GM10248 (cell line): ENCODE results near the gene OCIAD1.

Experiments used
- CTCF ChIA-PET: fragments of 300-600 bp; sonication (Branson Sonifier 250); formaldehyde crosslinking; extraction: SDS; loops from one replicate; lab custom pipeline; 2021; ENCODE audit warnings: antibody characterized with exemption; lab: Yijun Ruan, JAX
- POLR2A ChIA-PET: fragments of 350-650 bp; sonication (Branson Sonifier 250); formaldehyde crosslinking; extraction: SDS; loops from one replicate; lab custom pipeline; 2020; ENCODE audit warnings: antibody characterized with exemption; lab: Yijun Ruan, JAX
- DNase-seq: peaks from one replicate; pipeline ENCODE4 v3.0.0; 2012; ENCODE audit errors: extremely low spot score
- TF ChIP-seq, protein P1 (sequence below): IDR thresholded peaks from 2 replicates; pipeline ENCODE4 v1.5.1; 2012; ENCODE audit warnings: mild to moderate bottlenecking, low read depth; ENCODE audit errors: extremely low read depth, missing control alignments, control extremely low read depth

The OCIAD1 gene

DNA sequence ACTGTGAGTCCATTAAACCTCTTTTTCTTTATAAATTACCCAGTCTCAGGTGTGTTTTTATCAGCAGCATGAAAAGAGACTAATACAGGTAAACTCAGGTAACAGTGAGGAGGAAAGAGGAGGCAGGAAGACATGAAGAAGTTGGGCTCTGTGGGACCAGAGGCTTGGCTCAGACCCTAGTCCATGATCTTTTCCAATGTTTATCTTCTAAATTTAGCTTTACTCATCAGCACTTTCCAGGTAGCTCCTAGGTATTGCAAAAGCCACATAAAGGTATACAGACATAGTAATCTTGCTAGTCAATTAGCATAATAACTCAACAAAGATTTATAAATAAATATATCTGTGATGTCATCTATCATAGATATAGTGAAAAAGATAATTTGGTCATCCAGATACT lies 39.6 kb upstream of the OCIAD1 start:
- ChIA-PET CTCF (interaction anchor here (1.2 to 2.1 kb wide), 2 partner anchors 10 kb away, joined by 5 to 6 read pairs; no protein-coding TSS in a partner anchor), POLR2A (no interaction called here)
- TF ChIP-seq, protein P1, sequence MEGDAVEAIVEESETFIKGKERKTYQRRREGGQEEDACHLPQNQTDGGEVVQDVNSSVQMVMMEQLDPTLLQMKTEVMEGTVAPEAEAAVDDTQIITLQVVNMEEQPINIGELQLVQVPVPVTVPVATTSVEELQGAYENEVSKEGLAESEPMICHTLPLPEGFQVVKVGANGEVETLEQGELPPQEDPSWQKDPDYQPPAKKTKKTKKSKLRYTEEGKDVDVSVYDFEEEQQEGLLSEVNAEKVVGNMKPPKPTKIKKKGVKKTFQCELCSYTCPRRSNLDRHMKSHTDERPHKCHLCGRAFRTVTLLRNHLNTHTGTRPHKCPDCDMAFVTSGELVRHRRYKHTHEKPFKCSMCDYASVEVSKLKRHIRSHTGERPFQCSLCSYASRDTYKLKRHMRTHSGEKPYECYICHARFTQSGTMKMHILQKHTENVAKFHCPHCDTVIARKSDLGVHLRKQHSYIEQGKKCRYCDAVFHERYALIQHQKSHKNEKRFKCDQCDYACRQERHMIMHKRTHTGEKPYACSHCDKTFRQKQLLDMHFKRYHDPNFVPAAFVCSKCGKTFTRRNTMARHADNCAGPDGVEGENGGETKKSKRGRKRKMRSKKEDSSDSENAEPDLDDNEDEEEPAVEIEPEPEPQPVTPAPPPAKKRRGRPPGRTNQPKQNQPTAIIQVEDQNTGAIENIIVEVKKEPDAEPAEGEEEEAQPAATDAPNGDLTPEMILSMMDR: no peak
- DNase-seq: no peak

DNA sequence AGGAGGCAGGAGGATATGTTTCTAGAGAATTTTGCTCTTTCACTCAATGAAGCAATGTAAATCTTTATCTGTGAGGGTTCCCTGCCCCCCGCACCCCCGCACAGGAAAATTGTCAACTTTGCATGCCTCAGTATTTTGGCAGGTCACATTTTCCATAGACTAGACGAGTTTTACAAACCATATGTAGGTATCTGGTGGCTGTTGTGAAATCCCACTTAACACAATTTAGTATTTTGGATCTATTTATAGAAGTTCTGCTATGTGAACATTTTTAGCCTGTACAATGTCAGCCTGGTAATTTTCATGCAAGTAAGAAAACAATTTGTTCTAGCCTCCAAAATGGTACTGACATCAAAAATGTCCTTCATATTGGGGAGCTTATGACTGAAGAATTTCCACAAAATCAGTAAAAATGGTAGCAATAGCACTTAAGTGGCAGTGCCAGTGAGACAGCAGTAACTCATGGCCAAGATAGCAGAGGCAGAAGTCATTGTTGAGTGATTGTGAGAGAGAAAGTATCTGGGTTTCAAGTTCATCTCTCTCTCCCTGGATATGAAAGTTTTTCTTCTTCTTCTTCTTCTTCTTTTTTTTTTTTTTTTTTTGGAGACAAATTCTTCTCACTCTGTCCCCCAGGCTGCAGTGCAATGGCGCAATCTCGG lies 38.4 kb upstream of the OCIAD1 start:
- CTCF ChIA-PET: interaction anchor here (0.7 to 2.1 kb wide), 2 partner anchors 11 to 22 kb away, joined by 3 to 6 read pairs; no protein-coding TSS in a partner anchor
- DNase-seq: no peak
- TF ChIP-seq, protein P1: no peak
- POLR2A ChIA-PET: no interaction called here

DNA sequence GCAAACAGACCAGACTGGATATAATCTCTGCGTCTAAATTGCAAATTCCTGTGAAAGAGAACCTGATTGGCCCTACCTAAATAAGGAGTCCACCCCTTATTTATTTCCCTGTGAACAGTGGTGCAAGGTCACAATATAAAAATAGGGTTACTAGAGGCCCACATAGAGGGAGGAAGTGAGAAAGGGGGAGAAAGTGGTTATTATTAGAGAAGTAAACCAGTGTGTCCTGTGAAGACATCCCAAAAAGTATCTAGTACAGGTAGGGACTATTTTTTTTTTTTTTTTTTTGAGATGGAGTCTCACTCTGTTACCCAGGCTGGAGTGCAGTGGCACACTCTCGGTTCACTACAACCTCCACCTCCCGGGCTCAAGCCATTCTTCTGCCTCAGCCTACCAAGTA lies 35.8 kb upstream of the OCIAD1 start:
- CTCF ChIA-PET: no interaction called here
- TF ChIP-seq, protein P1: no peak
- POLR2A ChIA-PET: no interaction called here
- DNase-seq: no peak

DNA sequence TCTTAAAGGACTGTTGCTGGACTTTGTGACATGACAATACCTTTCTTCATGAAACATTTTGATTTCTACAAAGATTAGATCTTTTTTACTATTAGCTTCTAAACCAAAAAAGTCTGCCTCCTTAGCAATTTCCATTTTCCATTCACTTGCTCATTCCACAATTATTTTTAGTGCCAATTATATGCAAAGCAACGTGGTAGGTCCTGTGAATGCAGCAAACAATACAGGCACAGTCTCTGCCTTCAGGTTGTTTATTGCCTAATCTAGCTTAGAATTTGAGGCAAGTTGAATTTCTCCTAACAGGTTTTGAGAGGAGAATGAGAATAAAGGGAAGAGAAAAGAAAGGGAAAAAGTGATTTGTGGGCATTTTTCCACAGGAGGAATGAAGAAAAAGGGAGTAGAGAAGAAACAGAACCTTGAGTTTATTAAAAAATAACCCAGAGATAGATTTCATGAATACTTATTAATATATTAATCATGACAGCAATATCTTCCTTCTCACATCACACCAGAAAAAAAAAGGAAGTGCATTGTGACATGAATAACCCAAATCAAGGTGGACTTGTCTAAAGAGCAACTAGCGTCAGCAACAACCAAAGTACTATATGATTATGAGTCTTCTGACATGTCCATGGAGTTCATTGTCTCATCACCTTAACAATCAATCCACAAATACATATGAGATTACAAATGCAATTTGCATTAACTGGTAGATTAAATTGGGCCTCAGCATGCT lies 34.5 kb upstream of the OCIAD1 start:
- CTCF ChIA-PET: interaction anchor here (1.3 to 2.2 kb wide), 2 partner anchors 9 to 16 kb away, joined by 3 to 5 read pairs; partner anchors contain the start of gene FRYL
- POLR2A ChIA-PET: no interaction called here
- TF ChIP-seq, protein P1: no peak
- DNase-seq: no peak

DNA sequence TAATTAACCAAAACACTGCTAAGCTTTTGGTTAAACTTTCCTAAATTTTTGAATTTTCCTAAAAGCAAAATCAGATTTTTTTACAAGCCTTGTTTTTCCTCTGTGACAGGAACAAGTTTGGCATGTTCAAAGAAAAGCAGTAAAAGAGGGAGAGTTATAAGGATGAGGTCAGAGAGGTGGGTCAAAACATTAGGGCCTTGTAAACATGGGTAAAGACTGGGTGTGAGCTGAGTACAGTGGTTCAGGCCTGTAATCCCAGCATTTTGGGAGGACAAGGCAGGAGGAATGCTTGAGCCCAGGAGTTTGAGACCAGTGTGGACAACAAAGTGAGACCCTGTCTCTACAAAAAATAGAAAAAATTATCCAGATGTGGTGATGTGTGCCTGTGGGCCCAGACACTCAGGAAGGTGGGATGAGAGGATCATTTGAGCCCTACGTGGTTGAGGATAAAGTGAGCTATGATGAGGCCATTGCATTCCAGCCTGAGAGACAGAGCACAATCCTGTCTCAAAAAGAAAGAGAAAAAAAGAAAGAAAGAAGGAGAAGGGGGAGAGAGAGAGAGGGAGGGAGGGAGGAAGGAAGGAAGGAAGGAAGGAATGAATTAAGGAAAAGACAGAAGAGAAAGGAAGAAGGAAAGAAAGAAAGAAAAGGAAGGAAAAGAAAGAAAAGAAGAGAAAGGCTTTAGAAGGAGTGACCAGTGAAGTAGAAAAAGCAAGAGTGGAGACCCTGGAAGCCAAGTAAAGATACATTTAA lies 33.8 kb upstream of the OCIAD1 start:
- no peak for DNase-seq
- POLR2A ChIA-PET: interaction anchor here (0.9 kb wide), 1 partner anchor 16 kb away, joined by 3 read pairs; no protein-coding TSS in a partner anchor
- CTCF ChIA-PET: interaction anchor here (1.3 to 2.2 kb wide), 2 partner anchors 8 to 17 kb away, joined by 3 to 5 read pairs; partner anchors contain the start of gene FRYL
- TF ChIP-seq, protein P1: no peak

DNA sequence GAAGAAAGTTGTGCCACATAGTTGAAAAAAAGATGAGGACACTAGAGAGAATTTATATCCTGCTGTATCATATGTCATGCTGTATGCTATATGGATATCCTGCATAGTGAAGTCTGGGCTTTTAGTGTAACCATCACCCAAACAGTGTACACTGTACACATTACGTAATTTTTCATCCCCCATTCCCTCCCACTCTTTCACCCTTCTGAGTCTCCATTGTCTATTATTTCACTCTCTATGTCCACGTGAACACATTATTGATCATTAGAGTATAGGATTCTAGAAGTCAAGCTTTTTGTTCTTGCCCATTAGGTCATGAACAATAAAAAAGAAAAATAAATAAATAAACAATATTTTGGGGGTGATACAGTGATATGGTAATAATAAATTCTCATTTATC lies 32.8 kb upstream of the OCIAD1 start:
- ChIA-PET CTCF (no interaction called here), POLR2A (interaction anchor here (0.6 kb wide), 1 partner anchor 150 kb away, joined by 4 read pairs; no protein-coding TSS in a partner anchor)
- TF ChIP-seq, protein P1: no peak
- no peak for DNase-seq
